Subcutaneous adipose tissue (tissue), 4 donors: ENCODE results near the gene DNAJB6. TPM values are rescaled to one million over a fixed set of nuclear protein-coding genes. Genes with fewer than 3 reads are reported as not detected.

Experiments
- total RNA-seq, 4 donors: library from RNA; depleted of rRNA; stranded (reverse); fragments of >200 nt; gene quantifications; one replicate each; pipeline ENCODE4 v1.1.0, GENCODE V29; 2016
- TF ChIP-seq, protein P1 (sequence below): fragments of 450-650 bp; IDR thresholded peaks from one replicate; pipeline ENCODE4 v1.5.1; 2016; ENCODE audit warnings: low read depth, mild to moderate bottlenecking, control low read depth, antibody characterized with exemption, moderate library complexity

DNAJB6 gene
- total RNA-seq, 4 donors from 2014 or later: 87.5 to 138 (median 92.7) TPM

- TF ChIP-seq, protein P1, sequence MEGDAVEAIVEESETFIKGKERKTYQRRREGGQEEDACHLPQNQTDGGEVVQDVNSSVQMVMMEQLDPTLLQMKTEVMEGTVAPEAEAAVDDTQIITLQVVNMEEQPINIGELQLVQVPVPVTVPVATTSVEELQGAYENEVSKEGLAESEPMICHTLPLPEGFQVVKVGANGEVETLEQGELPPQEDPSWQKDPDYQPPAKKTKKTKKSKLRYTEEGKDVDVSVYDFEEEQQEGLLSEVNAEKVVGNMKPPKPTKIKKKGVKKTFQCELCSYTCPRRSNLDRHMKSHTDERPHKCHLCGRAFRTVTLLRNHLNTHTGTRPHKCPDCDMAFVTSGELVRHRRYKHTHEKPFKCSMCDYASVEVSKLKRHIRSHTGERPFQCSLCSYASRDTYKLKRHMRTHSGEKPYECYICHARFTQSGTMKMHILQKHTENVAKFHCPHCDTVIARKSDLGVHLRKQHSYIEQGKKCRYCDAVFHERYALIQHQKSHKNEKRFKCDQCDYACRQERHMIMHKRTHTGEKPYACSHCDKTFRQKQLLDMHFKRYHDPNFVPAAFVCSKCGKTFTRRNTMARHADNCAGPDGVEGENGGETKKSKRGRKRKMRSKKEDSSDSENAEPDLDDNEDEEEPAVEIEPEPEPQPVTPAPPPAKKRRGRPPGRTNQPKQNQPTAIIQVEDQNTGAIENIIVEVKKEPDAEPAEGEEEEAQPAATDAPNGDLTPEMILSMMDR: no peak
Observed at GRCh38 chr7:157399086-157399687, 62.4 kb downstream of the DNAJB6 start.

- TF ChIP-seq, protein P1: no peak
Observed at GRCh38 chr7:157400171-157400860, 63.5 kb downstream of the DNAJB6 start.

DNA sequence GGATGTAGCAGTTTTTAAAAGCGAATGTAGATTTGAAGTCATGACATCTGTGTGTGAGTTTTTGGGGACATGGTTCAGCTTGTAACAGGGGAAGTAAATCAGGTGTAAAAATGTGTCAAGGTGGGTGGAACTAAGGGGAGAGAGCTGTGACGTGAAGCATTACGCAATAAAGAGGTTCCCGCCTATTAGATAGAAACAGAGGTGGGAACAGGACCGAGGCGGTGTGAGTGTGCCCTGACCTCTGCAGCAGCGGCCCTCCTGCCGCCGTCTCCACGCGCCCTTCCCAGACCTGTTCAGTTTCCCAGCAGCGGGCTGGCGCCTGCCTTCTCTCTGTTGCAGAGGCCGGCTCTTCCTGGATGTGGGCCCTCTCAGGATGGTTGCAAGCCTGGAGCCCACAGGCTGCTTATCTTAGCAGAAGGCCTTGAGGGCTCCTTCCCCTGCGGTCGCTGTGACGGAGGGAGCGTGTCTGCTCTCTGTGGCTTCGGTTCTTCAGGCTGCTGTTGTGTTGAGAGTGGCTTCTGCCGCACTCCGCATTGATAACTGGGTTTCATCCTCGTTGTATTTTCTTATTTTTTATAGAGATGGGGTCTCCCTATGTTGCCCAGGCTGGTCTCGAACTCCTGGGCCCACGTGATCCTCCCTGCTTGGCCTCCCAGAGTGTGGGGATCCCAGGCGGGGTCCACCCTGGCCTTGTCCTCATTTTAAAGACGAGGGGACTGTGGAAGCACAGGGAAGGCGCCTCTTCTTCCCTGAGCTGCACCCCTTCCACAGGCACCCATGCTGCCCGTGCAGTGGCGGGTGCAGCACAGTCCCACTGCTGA is 65.0 kb downstream of the DNAJB6 start:
- TF ChIP-seq, protein P1: no peak

DNA sequence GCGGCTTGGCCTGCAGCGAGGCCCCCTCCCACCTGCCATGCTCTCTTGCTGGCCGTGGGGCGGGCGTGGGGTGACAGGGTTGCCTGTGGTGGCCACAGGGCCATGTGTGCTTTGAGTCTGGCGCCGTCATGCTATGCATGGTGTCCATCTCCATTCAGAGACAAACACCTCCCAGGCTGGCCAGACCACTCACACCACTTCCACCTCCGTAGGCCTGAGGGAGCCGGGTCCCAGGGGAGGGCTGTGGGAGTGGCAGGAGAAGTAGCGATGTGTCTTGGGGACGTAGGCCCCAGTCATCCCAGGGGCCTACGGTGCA is 65.5 kb downstream of the DNAJB6 start:
- TF ChIP-seq, protein P1: no peak

GRCh38 chr7:157402911-157403534 is 66.2 kb downstream of the DNAJB6 start:
- TF ChIP-seq, protein P1: no peak

DNA sequence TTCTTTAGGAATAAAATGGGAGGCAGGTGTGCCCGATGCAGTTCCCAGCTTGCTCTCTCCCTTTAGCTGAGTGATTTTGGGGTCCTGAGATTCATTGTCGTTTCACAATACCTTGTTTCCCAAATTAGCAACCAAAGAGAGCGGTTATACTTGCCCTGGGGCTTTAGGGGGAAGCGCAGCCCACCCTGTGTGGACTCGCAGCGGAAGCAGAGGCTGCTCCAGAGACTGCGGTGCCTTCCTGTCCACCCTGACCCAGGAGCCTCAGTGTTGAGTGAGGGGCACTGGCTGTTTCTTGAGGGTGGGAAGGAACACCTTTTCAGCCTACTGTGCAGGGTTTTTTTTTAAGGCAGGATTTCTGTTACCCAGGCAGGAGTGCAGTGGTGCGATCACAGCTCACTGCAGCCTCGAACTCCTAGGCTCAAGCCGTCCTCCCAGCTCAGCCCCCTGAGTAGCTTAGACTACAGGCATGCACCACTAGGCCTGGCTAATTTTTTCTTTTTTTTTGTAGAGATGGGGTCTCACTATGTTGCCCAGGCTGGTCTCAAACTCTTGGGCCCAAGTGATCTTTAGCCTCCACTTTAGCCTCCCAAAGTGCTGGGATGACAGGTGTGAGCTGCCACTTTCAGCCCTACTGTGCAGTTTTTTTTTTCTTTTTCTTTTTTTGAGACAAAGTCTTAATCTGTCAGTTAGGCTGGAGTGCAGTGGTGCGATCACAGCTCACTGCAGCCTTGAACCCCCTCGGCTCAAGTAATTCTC is 67.0 kb downstream of the DNAJB6 start:
- TF ChIP-seq, protein P1: no peak
